K562 (cell line): ENCODE data around the gene TKTL1. TPM values are rescaled to one million over a fixed set of nuclear protein-coding genes. Genes with fewer than 3 reads are reported as not detected.

Experiments used
- ATAC-seq: fragments of 200-7000 bp; cut with Tn5 transposase; 3 replicates; pipeline ENCODE4 v1.9.1; 2020; ENCODE audit warnings: moderate library complexity
- BruUV-seq: library from RNA; stranded (reverse); fragments of 400-500 nt; replicated peaks from 2 replicates; lab custom pipeline; 2021; lab: Mats Ljungman, UMichigan
- CTCF ChIA-PET: fragments of 300-600 bp; formaldehyde crosslinking; extraction: SDS; loops from one replicate; lab custom pipeline; 2021; ENCODE audit warnings: low intra/inter-chr PET ratio; lab: Yijun Ruan, JAX
- POLR2A ChIA-PET: fragments of 300-600, 350-650 bp; sonication (Branson Sonifier 250); formaldehyde crosslinking; extraction: SDS; loops from one replicate; lab custom pipeline; 2021; ENCODE audit warnings: antibody characterized with exemption, inconsistent platforms; lab: Yijun Ruan, JAX
- DNase-seq, 4 experiments: peaks; one replicate each; pipeline versions ENCODE4 v3.0.0 to v3.0.0-alpha.2; 2011 to 2018; ENCODE audit warnings: low spot score in 3 of 4, mixed read lengths in 3 of 4; ENCODE audit errors: extremely low read depth in 1 of 4
- FAIRE-seq: peaks from 2 replicates; lab custom pipeline; 2011; peaks lifted over from hg19 to GRCh38; lab: Jason Lieb, UNC
- H2AFZ ChIP-seq: 2 replicates; pipeline ENCODE4 v1.6.0; 2011; ENCODE audit warnings: low read depth, low read length, control low read depth, inconsistent platforms
- H3K27ac ChIP-seq: fragments of 200-600 bp; 3 replicates; pipeline ENCODE4 v1.8.0; 2011; ENCODE audit warnings: low read depth, mild to moderate bottlenecking, control low read depth, inconsistent platforms, low read length, moderate library complexity, mixed read lengths; ENCODE audit errors: extremely low read depth
- H3K27me3 ChIP-seq, 2 experiments: fragments of 300-600 bp in 1 of 2; 2 replicates in 1 of 2; 3 replicates in 1 of 2; pipeline versions ENCODE4 v1.6.0 to v1.8.0; 2011; ENCODE audit warnings: inconsistent platforms in 2 of 2, low read length in 2 of 2, mild to moderate bottlenecking in 1 of 2, mixed read lengths in 1 of 2, moderate library complexity in 1 of 2; ENCODE audit not compliant: control insufficient read depth in 2 of 2, insufficient read depth in 2 of 2
- H3K36me3 ChIP-seq: fragments of 300-600 bp; 3 replicates; pipeline ENCODE4 v1.8.0; 2011; ENCODE audit warnings: mild to moderate bottlenecking, low read length, inconsistent platforms; ENCODE audit not compliant: control insufficient read depth, insufficient read depth
- H3K4me1 ChIP-seq, 2 experiments: fragments of 200-600 bp in 1 of 2; replicated peaks in 1 of 2; 2 replicates in 1 of 2; 3 replicates in 1 of 2; pipeline versions ENCODE4 v1.5.1 to v1.8.0; 2011; ENCODE audit warnings: inconsistent platforms in 2 of 2, low read length in 2 of 2, mild to moderate bottlenecking in 1 of 2, mixed read lengths in 1 of 2, moderate library complexity in 1 of 2; ENCODE audit not compliant: control insufficient read depth in 2 of 2, insufficient read depth in 2 of 2
- H3K4me2 ChIP-seq: 2 replicates; pipeline ENCODE4 v1.6.1; 2011; ENCODE audit warnings: low read length, control low read depth, inconsistent platforms, mixed read lengths; ENCODE audit not compliant: insufficient read depth
- H3K4me3 ChIP-seq: fragments of 200-600 bp; sonication (generic), shearing (Covaris generic); 2 replicates; pipeline ENCODE4 v1.5.1; 2016; ENCODE audit warnings: control low read depth, inconsistent platforms
- H3K79me2 ChIP-seq: fragments of 200-600 bp; 3 replicates; pipeline ENCODE4 v1.8.0; 2011; ENCODE audit warnings: low read length, inconsistent platforms; ENCODE audit not compliant: control insufficient read depth, insufficient read depth
- H3K9ac ChIP-seq, 2 experiments: 2 replicates each; pipeline versions ENCODE4 v1.6.0 to v1.6.1; 2011; ENCODE audit warnings: low read depth in 2 of 2, low read length in 2 of 2, control low read depth in 1 of 2, inconsistent platforms in 1 of 2, mild to moderate bottlenecking in 1 of 2, mixed read lengths in 1 of 2; ENCODE audit not compliant: insufficient read depth in 1 of 2
- H3K9me1 ChIP-seq: one replicate; pipeline ENCODE4 v1.6.0; 2011; ENCODE audit warnings: inconsistent platforms, mild to moderate bottlenecking, low read length, moderate library complexity; ENCODE audit not compliant: control insufficient read depth, insufficient read depth
- H3K9me3 ChIP-seq: replicated peaks from 2 replicates; pipeline ENCODE4 v1.5.1; 2011; ENCODE audit warnings: low read depth, low read length, inconsistent platforms; ENCODE audit not compliant: control insufficient read depth, insufficient read depth
- H4K20me1 ChIP-seq: replicated peaks from 2 replicates; pipeline ENCODE4 v1.6.1; 2011; ENCODE audit warnings: low read length, inconsistent platforms, mixed read lengths; ENCODE audit not compliant: control insufficient read depth, insufficient read depth
- MAFF ChIP-seq: IDR thresholded peaks from 2 replicates; pipeline ENCODE4 v1.6.1; 2012; ENCODE audit warnings: low read length, improper control_type of control experiment
- NR2C1 ChIP-seq, 2 experiments: fragments of 450-650 bp; IDR thresholded peaks; 2 replicates each; pipeline ENCODE4 v1.6.1; 2017; ENCODE audit warnings: mild to moderate bottlenecking in 2 of 2, antibody characterized with exemption in 1 of 2, inconsistent platforms in 1 of 2, missing compliant biosample characterization in 1 of 2, missing genetic modification characterization in 1 of 2
- SMAD2 ChIP-seq: fragments of 150-350 bp; IDR thresholded peaks from 2 replicates; pipeline ENCODE4 v1.6.1; 2014; ENCODE audit warnings: low read depth, mild to moderate bottlenecking, low read length
- SRSF7 ChIP-seq: fragments of 200-400 bp; formaldehyde crosslinking; optimal IDR thresholded peaks from 2 replicates; pipeline ENCODE3; 2017; ENCODE audit warnings: mild to moderate bottlenecking, low read depth, low read length
- USF1 ChIP-seq: sonication (generic); formaldehyde crosslinking; IDR thresholded peaks from 2 replicates; pipeline ENCODE4 v1.9.0; 2022; ENCODE audit warnings: mild to moderate bottlenecking, missing genetic modification reagents
- VEZF1 ChIP-seq: fragments of 200-800 bp; sonication (Bioruptor generic); IDR thresholded peaks from 2 replicates; pipeline ENCODE4 v1.6.1; 2017; ENCODE audit warnings: missing genetic modification characterization, missing compliant biosample characterization
- ZNF121 ChIP-seq: sonication (generic); formaldehyde crosslinking; conservative IDR thresholded peaks from 2 replicates; pipeline ENCODE4 v1.8.0; 2022; ENCODE audit warnings: missing genetic modification reagents
- ZNF717 ChIP-seq: fragments of 250-450 bp; sonication (Bioruptor Pico); IDR thresholded peaks from 2 replicates; pipeline ENCODE4 v1.5.0; 2021
- WGBS: fragments of 100-300 bp; shearing (Covaris generic); methylation state at CpG from one replicate; pipeline ENCODE4 v1.1.6; 2016; ENCODE audit warnings: low coverage, mixed read lengths; ENCODE audit not compliant: insufficient coverage; ENCODE audit errors: missing lambda C conversion rate; 5-methylcytosine and 5-hydroxymethylcytosine counted together
- in situ Hi-C: fragments of 300-500 bp; cut with MboI; formaldehyde crosslinking; loops from 4 replicates; pipeline ENCODE4 v1.15.0; 2018; ENCODE audit warnings: inconsistent platforms, mixed read lengths
- intact Hi-C: fragments of 100-400 bp; cut with micrococcal nuclease; formaldehyde crosslinking; loops from 2 replicates; pipeline ENCODE4 v1.14.2; 2022
- polyA plus RNA-seq, 8 experiments: library from polyadenylated mRNA; depleted of rRNA in 4 of 8; stranded (reverse) in 5 of 8; unstranded in 3 of 8; fragments of >200 nt; fragmentation: Nextera tagmentation in 2 of 8; fragmentation: Illumina TruSeq in 1 of 8; extraction: Ambion mirVana in 2 of 8; extraction: Trizol in 1 of 8; gene quantifications; 2 replicates each; pipeline versions ENCODE4 v1.2.1 to v1.2.3, GENCODE V29; 2011 to 2014; ENCODE audit warnings: inconsistent platforms in 1 of 8, missing spikeins in 1 of 8
- total RNA-seq, 7 experiments: library from RNA; depleted of rRNA in 6 of 7; stranded (reverse); fragments of >200 nt in 6 of 7; fragmentation: Illumina TruSeq in 2 of 7; extraction: Trizol in 2 of 7; gene quantifications; 2 replicates each; pipeline versions ENCODE4 v1.2.1 to v1.2.3, GENCODE V29; 2011 to 2021; ENCODE audit warnings: low replicate concordance in 1 of 7
- TF ChIP-seq, protein P1 (sequence below): fragments of 450-650 bp; IDR thresholded peaks from 2 replicates; pipeline ENCODE4 v1.6.1; 2017; ENCODE audit warnings: mild to moderate bottlenecking, moderate library complexity
- TF ChIP-seq, protein P2 (sequence below): IDR thresholded peaks from 2 replicates; pipeline ENCODE4 v1.6.1; 2011; ENCODE audit warnings: borderline replicate concordance, low read depth, mild to moderate bottlenecking, moderate library complexity, low read length; ENCODE audit not compliant: insufficient read depth, poor library complexity, severe bottlenecking

The TKTL1 gene
- total and polyA plus RNA-seq, 9 of the 15 experiments (the other 6 are each of a cell fraction or from before 2014, with no cell fraction given): 0.18 to 0.71 (median 0.38) TPM

DNA sequence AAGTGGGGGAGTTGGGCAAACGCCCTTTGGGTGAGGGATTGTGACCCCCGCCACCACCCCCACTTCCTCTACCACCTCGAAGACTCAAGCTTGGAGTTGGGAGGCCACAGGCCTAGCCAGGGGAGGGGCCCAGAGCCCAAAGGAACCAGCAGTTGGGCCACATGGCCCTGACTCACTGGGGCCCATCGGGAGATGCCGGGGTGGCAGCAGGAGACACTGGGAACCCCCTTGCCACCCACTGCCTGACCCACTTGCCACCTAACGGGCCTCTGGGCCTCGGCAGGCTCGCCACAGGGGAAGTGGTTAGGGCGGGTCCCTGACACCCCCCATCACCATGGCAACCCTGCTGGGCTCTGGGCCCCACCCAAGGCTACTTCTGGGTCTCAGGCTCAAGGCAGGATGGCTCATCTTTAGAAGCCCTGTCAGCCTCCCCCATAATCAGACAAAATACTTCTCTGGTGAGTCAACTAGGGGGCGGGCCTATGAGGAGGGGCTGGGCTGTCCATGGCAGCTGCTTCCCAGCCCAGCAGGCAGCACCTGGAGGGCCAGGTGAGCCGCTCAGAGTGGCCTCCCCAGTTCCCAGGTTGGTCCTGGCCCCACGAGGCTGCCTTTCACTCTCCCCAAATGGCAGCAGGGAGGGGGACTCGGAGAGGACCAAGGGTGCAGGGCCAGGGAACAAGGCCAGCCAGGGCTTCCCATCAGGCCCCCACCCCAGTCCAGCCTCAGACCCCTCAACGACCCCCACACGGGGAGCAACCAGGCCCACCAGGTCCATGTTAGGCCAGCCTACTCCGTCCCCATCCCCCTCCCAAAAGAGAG is 73.2 kb downstream of the TKTL1 start:
- Histone ChIP-seq H3K27me3 (no peaks in the 10 kb centered on the region), H2AFZ (no peak overlapping the region), H3K9ac (peak overlapping the region; percentile 91 to 94), H3K27ac (peak overlapping the region; percentile 99), H3K9me3 (no peaks in the 10 kb centered on the region), H3K4me1 (peaks cover 16 to 78% of the 10 kb centered on the region in 2 experiments), H3K4me3 (peak overlapping the region; percentile 89), H3K4me2 (peak overlapping the region; percentile 96), H3K79me2 (peaks cover 61% of the 10 kb centered on the region), H3K9me1 (no peaks in the 10 kb centered on the region), H3K36me3 (peaks cover 50% of the 10 kb centered on the region; the same call in 2 of the 3 replicates), H4K20me1 (no peaks in the 10 kb centered on the region; the same call in 1 of the 2 replicates)
- intact Hi-C loops (no loop called here), in situ Hi-C loops (no loop called here)
- POLR2A ChIA-PET: interaction anchor here (0.6 to 1.3 kb wide), 7 partner anchors 11 to 591 kb away, joined by 3 to 5 read pairs (median 4); partner anchors contain the start of gene FAM3A
- CTCF ChIA-PET: no interaction called here
- WGBS: 2% methylated on average over 7 of the region's 16 CpGs
- DNase-seq: peak; percentile 73 to 94 (median 82)
- peak; percentile 79 for ATAC-seq
- FAIRE-seq: peak; percentile 97
- no TSS peak for BruUV-seq
- TF ChIP-seq USF1 (no peak), MAFF (no peak), SRSF7 (no peak), VEZF1 (CRISPR knock-in tag) (no peak), SMAD2 (no peak), ZNF121 (CRISPR knock-in tag) (no peak), NR2C1 (IDR thresholded peaks at IDR 0.05) (no peak), NR2C1 (tag; IDR thresholded peaks at IDR 0.05) (no peak), ZNF717 (no peak)
- TF ChIP-seq, protein P1, sequence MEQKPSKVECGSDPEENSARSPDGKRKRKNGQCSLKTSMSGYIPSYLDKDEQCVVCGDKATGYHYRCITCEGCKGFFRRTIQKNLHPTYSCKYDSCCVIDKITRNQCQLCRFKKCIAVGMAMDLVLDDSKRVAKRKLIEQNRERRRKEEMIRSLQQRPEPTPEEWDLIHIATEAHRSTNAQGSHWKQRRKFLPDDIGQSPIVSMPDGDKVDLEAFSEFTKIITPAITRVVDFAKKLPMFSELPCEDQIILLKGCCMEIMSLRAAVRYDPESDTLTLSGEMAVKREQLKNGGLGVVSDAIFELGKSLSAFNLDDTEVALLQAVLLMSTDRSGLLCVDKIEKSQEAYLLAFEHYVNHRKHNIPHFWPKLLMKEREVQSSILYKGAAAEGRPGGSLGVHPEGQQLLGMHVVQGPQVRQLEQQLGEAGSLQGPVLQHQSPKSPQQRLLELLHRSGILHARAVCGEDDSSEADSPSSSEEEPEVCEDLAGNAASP: no peak
- TF ChIP-seq, protein P2, sequence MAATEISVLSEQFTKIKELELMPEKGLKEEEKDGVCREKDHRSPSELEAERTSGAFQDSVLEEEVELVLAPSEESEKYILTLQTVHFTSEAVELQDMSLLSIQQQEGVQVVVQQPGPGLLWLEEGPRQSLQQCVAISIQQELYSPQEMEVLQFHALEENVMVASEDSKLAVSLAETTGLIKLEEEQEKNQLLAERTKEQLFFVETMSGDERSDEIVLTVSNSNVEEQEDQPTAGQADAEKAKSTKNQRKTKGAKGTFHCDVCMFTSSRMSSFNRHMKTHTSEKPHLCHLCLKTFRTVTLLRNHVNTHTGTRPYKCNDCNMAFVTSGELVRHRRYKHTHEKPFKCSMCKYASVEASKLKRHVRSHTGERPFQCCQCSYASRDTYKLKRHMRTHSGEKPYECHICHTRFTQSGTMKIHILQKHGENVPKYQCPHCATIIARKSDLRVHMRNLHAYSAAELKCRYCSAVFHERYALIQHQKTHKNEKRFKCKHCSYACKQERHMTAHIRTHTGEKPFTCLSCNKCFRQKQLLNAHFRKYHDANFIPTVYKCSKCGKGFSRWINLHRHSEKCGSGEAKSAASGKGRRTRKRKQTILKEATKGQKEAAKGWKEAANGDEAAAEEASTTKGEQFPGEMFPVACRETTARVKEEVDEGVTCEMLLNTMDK: no peak
